A549 (cell line): ENCODE measurements around the gene NFYC. TPM values are rescaled to one million over a fixed set of nuclear protein-coding genes. Genes with fewer than 3 reads are reported as not detected.

Source experiments
- CBX2 ChIP-seq: fragments of 200-600 bp; sonication (generic); IDR thresholded peaks from 2 replicates; pipeline ENCODE4 v1.6.1; 2016; ENCODE audit warnings: low read depth, mild to moderate bottlenecking, borderline replicate concordance
- POLR2AphosphoS2 ChIP-seq: conservative IDR thresholded peaks from 2 replicates; pipeline ENCODE4 v1.6.1; 2012; ENCODE audit warnings: low read length, improper control_type of control experiment, inconsistent platforms
- TP53 ChIP-seq: fragments of 250-450 bp; sonication (Bioruptor Pico); IDR thresholded peaks from 2 replicates; pipeline ENCODE4 v1.5.0; 2021; ENCODE audit warnings: mild to moderate bottlenecking, moderate library complexity
- ZFP36 ChIP-seq: fragments of 450-650 bp; IDR thresholded peaks from 2 replicates; pipeline ENCODE4 v1.6.1; 2014; ENCODE audit warnings: borderline replicate concordance; ENCODE audit not compliant: partially characterized antibody
- polyA plus RNA-seq, 4 experiments: library from polyadenylated mRNA; depleted of rRNA in 3 of 4; stranded (reverse); fragments of >200 nt; fragmentation: RNase III in 1 of 4; extraction: RNeasy Plus Mini Kit Qiagen cat#74134 plus additional on column Dnase treatment in 1 of 4; gene quantifications; 2 replicates in 3 of 4; 3 replicates in 1 of 4; pipeline ENCODE4 v1.2.3, GENCODE V29; 2011 to 2017
- small RNA-seq, 6 experiments: library from RNA; depleted of rRNA; stranded (forward); fragments of <200 nt; gene quantifications; one replicate each; pipeline ENCODE3, GENCODE V24; 2012

The NFYC gene
- polyA plus RNA-seq, 2 of the 4 experiments (the other 2 are of a cell fraction): 35.1 to 43.4 TPM

- TF ChIP-seq ZFP36 (no peak), POLR2AphosphoS2 (no peak), TP53 (CRISPR knock-in tag) (no peak), CBX2 (no peak)
These were observed 128.8 kb downstream of the NFYC start (continued) for GRCh38 chr1:40820251-40820797.

Small RNA genes within 50 kb of the gene (small RNA-seq; reads per million reads assigned to genes)
- gene MIR30C1 (1.2 to 102 (median 51.6) reads per million in 6 experiments), gene MIR30E (808 to 39,328 (median 14,171) reads per million in 6 experiments), gene RN7SL326P (0 reads per million in 6 experiments)

Other genes with a start within 250 kb of the NFYC start
- 2.8 and 3.0 TPM in 2 replicates for gene ZFP69B, start 241.2 kb upstream of the NFYC start, polyA plus RNA-seq (2011; rRNA removed)
- 1.9 to 2.3 TPM (median 1.9 TPM) in 3 replicates for gene ZFP69B, start 241.2 kb upstream of the NFYC start, polyA plus RNA-seq (2017; fragmentation: RNase III; extraction: RNeasy Plus Mini Kit Qiagen cat#74134 plus additional on column Dnase treatment)
- gene ZFP69, start 214.4 kb upstream of the NFYC start, polyA plus RNA-seq (2011; rRNA removed): not detected in 2 replicates
- not detected in 3 replicates for gene ZFP69, start 214.4 kb upstream of the NFYC start, polyA plus RNA-seq (2017; fragmentation: RNase III; extraction: RNeasy Plus Mini Kit Qiagen cat#74134 plus additional on column Dnase treatment)
- gene EXO5, start 182.9 kb upstream of the NFYC start, polyA plus RNA-seq (2011; rRNA removed): 4.6 and 5.7 TPM in 2 replicates
- gene EXO5, start 182.9 kb upstream of the NFYC start, polyA plus RNA-seq (2017; fragmentation: RNase III; extraction: RNeasy Plus Mini Kit Qiagen cat#74134 plus additional on column Dnase treatment): 6.4 to 7.0 TPM (median 6.7 TPM) in 3 replicates
- 2.8 and 4.0 TPM in 2 replicates for gene ZNF684, start 160.1 kb upstream of the NFYC start, polyA plus RNA-seq (2011; rRNA removed)
- 2.4 to 3.0 TPM (median 2.5 TPM) in 3 replicates for gene ZNF684, start 160.1 kb upstream of the NFYC start, polyA plus RNA-seq (2017; fragmentation: RNase III; extraction: RNeasy Plus Mini Kit Qiagen cat#74134 plus additional on column Dnase treatment)
- gene RIMS3, start 26.0 kb upstream of the NFYC start, polyA plus RNA-seq (2011; rRNA removed): 1.9 and 2.4 TPM in 2 replicates
- gene RIMS3, start 26.0 kb upstream of the NFYC start, polyA plus RNA-seq (2017; fragmentation: RNase III; extraction: RNeasy Plus Mini Kit Qiagen cat#74134 plus additional on column Dnase treatment): 1.3 to 1.6 TPM (median 1.5 TPM) in 3 replicates
- gene KCNQ4, start 92.1 kb downstream of the NFYC start, polyA plus RNA-seq (2011; rRNA removed): 0.08 and 0.09 TPM in 2 replicates
- 0.17 to 0.24 TPM (median 0.22 TPM) in 3 replicates for gene KCNQ4, start 92.1 kb downstream of the NFYC start, polyA plus RNA-seq (2017; fragmentation: RNase III; extraction: RNeasy Plus Mini Kit Qiagen cat#74134 plus additional on column Dnase treatment)
- 5.8 and 7.1 TPM in 2 replicates for gene CITED4, start 170.7 kb downstream of the NFYC start, polyA plus RNA-seq (2011; rRNA removed)
- 23.7 to 33.5 TPM (median 32.2 TPM) in 3 replicates for gene CITED4, start 170.7 kb downstream of the NFYC start, polyA plus RNA-seq (2017; fragmentation: RNase III; extraction: RNeasy Plus Mini Kit Qiagen cat#74134 plus additional on column Dnase treatment)